HG02870 (cell line): ENCODE results near the gene JAG2.

Experiments
- ATAC-seq: cut with Tn5 transposase; IDR thresholded peaks from one replicate; pipeline ENCODE4 v1.9.1; 2021; ENCODE audit warnings: mild to moderate bottlenecking, moderate library complexity; ENCODE audit not compliant: unreplicated experiment

The JAG2 gene

DNA sequence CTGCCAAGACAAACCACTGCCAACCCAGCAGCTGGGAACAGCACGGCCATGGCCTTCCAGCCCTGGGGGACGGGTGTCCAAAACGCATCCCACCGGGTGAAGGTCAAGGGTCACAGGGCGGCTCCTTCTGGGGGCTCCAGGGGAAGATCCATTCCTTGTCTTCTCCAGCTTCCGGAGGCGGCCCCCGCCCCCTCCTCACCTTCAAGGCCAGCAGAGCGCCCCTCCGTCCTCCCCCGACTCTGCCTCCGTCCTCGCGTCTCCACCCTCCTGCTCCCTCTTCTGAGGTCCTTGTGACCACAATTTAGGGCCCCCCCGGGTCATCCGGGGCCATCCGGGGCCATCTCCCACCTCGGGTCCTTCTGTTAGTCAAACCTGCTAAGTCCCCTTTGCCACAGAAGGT is 16.4 kb upstream of the JAG2 start:
- no peak for ATAC-seq

DNA sequence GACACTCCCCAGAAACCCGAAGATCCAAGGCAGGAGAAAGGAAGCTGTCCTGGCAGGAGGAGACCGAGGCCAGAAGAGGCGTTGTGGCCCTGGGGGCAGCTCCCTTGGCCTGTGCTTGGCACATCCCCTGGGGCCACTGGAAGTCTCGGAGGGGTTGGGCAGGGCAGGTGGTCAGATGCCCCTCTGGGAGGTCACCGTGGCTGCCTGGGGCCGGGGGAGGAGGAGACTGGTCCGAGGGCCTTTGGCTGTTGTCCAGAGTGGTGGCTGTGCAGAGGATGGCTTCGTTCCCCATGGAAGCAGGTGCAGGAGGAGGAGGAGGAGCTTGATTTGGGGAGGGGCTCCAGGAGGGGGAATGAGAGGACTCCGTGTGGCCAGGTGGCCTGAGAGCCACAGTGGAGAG is 15.9 kb upstream of the JAG2 start:
- ATAC-seq: no peak

DNA sequence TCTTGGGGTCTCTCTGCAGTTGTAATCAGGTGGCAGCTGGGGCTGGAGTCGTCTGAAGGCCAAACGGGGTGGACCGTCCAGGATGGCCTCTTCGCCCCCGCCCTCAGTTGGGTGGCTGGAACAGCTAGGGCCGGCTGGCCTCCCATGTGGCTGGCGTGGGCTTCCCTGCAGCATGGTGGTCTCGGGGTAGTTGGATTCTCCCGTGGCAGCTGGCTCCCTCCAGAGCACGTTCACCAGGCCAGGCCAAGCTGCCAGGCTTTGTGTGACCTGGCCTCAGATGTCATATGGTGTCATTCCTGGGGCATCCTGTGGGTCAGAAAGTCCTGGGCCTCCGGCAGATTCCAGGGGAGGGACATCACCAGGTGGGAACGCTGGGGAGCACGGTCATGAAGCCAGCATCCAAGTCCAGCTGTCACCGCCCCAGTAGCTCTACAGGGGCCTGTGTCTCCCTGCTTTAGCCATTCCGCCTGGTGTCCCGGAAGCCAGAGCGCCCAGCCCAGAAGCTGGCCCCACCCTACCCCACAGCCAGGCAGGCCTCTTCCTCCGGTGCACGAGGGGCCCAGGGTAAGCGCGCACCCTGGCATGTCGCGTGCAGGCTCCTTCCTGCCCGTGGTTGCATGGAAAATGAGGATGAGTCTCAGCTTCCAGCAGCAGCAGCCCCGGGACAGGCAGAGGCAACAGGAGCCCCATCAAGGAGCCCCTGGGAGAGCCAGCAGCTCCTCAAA is 13.9 kb upstream of the JAG2 start:
- ATAC-seq: no peak

DNA sequence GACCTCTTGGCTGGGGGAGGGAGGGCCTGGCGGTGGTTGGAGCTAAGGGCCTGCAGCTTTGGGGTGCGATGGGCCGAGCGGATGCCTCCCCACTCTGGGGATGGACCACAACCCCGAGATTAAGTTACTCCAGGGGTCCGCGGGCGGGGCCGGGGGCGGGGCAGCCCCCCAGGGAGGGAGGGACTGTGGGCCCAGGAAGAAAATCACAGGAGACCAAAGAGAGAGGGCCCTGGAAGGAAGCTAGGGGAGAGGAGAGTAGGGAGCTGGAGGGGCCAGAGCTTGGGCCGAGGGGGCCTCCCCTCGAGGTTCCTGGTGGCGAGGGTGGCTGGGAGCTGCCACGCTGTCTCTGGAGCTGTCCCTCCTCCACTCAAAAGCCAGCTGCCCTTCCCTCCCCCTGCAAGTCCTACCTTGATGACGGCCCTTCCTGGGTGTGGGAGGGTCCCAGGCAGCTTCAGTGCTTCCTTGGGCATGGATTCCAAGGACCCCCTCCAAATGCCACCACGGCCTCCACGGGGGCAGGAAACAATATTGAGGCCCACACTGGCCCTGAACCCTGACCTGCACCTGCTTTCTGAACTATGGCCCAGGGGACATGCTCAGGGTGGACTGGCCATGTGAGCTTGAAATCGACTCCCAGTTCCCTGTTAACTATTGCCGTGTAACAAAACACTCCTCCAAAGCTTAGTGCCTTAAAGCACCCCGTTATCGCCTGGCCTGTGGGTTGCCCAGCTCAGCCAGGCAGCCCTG is 13.1 kb upstream of the JAG2 start:
- ATAC-seq: no peak

DNA sequence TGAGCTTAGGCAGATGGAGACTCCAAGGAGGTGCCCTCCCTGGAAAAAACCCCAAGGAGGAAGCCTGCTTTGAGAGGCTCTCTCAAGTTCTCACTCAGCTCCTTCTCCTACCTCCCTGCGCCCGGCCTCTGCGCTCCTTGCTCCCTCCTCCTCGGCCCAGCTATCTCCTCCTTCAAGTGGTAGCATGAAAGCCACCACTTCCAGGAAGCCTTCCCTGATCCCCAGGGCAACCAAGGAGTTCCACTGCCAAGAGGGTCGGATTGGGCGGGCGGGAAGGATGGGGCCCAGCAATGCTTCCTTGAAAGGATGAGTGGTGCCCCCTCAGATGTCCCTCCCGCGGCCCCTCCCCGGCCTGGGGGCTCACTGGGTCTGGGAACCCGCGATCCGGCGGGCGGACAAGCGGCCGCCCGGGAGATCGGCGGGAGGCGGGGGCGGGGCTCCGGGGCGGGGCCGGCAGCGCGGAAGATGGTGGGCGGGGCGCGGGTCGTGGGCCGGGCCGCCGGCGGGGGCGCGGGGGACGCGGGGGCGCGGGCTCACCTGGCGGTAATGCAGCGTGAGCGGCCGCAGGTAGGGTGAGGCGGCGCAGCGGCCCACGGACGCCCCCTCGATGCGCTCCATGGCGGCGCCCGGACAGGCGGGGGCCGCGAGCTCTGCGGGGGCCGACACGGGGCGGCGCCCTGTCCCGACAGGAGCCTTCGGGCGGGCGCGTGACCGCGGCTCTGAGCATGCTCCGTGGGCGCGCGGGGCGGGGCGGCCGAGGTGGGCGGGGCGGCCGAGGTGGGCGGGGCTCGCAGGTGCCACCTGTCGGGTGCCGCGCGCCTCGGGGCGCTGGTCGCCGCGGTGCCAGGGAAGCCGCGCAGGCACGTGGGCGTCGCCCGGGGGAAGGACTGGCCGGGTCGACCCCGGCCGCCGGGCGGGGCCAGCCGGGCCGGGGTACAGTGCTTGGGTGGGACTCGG is 12.3 kb upstream of the JAG2 start, which contains the start of gene NUDT14:
Gene NUDT14 (minus strand): TSS at position 721 of the 957 bp plus-strand sequence. CDS start 103 bp downstream, at position 618.
- ATAC-seq: no peak

DNA sequence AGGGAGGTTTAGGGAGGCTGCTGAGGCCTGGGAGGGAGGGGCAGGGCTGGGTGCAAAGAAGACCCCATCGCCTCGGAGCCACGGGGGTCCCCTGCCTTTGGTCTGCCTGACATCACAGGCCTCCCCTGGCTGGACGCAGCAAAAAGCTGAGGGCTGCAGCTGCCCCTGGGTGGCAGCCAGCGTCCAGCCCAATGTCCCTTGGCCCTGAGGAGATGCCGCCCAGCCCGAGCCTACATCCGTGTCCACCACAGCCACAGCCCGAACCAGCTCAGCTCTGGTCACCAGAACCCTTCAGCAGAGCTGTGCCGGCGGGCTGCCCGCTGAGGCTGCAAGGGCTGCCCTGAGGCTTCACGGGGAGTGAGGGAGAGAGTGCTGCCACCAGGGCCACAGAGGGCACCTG is 10.6 kb upstream of the JAG2 start:
- ATAC-seq: no peak

DNA sequence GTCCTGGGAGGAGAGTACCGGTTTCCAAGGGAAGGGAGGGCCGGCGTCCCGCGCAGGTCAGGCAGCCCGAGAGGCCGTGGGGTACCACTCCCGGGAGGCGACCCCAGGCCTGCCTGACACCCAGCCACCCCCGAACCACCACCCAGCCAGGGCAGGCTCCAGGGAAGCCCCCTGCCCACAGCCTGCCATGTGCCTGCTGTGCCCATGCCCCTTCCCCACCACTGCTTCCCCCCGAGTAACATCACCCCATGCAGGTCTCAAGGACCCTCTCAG is 10.2 kb upstream of the JAG2 start:
- no peak for ATAC-seq

DNA sequence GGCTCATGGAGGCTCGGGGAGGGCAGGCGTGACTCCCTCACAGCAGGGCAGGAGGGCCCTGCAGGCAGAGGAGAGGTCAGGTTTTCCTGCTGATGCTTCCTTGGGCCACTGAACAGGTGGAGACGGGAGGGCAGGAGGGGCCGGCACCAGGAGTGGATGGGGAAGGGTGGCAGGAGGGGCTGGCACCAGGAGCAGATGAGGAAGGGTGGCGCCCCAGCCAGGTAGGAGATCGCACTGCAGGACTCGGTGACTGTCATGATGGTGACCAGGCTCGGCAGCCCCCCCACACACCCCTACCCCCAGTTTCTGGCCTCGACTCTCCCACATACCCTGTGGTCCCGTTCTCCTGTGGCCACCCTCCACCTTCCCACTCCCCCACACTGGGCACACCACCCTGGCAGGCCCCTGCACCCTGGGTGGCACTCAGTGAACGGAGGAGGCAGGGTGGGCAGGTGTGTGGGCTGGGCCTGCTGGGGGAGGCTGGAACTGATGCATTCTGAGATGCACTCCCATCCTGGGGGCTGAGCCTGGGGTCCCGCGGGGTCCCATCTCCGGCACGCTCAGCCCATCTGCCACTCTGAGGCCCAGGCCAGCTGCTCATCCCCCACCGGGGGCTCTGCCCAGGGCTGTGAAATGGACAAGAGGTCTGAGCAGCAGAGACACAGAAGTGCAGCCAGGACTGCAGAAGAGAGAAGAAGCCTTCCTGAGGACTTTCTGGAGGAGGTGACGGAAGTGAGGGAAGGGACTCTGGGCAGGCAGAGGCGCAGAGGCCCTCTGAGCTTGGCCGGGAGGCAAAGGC is 9.7 kb upstream of the JAG2 start:
- no peak for ATAC-seq

DNA sequence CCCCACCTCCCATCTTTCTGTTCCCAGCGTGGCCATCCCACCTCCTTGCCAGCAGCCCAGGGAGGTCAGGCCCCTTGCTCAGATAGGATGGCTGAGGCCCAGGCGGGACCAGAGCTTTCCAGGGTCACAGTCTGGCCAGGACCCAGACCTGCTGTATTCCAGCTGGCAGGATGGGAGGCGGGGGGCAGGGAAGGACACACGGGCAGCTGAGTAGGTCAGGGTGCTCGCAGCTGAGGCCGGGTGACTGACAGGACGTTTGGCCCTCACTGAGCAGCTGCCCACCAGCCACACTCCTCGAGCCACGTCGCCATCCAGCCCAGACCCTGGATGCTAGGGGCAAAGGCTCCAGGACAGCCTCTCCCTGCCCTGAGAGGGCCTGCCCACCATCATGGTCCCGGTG is 8.5 kb upstream of the JAG2 start:
- no peak for ATAC-seq

DNA sequence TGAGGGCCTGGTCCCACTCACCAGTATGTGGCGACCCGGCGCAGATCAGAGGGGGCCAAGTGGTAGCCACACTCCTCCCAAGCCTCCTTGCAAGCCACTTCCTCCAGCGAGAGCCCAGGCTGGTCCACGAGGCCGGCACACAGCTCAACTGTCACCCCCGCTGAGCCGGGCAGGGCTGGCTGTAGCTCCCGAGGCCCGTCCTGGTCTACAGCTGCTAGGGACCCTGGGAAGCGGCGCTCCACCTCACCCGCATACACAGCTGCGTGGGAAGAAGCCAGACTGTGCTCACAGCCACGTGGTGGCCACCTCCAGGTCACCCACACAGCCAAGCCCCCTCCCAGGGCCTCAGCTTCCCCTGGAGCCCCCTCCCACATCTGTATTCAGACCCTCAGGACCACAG is 7.9 kb upstream of the JAG2 start:
- ATAC-seq: no peak

DNA sequence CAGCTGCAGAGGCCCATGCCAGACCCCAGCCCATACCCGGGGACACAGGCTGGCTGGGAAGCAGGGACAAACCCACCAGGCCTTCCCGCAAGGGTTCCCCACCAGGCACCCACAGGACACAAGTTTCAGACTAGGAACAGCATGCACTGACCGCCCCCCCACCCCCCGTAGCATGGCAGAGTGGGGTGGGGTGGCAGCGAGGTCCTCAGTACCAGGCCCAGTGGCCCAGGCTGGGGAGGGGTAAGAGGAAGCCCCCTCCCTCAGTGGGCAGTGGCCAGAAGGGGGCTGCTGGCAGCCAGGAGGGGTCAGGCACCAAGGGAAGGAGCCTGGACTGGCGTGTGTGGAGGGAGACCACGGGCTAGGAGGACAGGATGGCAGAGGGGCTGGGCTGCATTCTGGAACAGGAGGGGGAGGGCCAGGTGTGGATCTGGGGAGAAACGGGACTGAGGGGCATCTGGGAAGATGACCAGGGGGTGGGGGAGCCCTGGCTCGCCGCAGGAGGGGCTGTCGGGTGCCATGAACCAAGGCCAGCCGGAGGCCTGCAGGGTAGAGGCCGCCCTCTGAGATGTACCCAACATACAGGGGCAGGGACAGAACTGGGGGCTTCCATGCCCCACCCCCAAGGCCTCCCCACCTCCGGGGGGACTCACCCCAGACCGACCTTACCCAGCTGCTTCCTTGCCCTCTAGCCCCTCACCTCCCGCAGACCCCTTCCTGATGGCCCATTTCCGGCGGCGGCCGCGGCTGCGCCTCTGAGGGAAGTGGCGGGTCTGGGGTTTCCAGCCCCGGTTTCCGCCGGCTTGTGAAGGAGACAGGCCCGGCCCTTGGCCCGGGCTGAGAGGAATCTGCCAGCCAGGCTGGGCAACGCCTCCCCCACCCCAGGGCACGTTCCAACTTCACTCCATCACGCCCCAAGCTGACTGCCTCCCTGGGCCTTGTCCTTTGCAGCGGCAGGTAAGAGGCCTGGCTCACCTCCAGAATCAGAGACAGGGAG is 5.6 kb upstream of the JAG2 start:
- ATAC-seq: no peak

DNA sequence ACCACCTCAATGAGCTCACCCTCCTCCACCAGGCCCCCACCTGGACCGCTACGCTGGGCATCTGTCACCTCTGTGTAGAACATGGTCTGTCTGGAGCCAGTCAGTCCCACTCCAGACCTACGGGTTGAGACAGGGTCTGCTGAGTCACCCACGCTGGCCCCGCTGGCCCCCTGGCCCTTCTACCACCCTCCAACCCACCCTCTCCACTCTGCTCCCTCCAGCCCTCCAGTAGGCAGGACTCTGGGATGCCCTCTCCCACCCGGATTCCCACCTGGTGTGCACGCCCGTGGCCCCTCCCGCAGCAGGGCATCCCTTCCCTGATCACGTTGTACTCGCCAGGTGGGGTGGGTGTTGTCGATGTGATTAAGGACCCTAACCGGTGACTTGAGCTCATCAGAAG is 4.6 kb upstream of the JAG2 start:
- ATAC-seq: no peak

DNA sequence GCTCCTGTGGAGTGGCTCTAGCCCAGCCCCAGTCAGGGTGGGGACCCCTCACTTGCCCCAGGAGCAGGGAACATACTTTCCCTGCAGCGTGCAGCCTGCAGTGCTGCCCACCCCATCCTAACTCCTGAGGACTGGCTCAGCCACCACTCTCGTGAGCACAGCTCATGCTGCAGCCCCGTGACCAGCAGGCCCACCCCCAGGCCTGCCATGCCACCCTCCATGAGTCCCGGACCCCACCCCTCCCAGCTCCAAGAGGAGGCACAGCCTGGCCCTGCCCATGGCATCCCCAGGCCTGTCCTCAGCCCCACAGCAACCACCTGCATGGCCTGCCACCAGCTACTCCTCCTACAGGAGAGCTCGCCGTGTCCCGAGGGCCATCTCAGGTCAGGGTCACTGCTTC is 3.9 kb upstream of the JAG2 start:
- ATAC-seq: no peak

DNA sequence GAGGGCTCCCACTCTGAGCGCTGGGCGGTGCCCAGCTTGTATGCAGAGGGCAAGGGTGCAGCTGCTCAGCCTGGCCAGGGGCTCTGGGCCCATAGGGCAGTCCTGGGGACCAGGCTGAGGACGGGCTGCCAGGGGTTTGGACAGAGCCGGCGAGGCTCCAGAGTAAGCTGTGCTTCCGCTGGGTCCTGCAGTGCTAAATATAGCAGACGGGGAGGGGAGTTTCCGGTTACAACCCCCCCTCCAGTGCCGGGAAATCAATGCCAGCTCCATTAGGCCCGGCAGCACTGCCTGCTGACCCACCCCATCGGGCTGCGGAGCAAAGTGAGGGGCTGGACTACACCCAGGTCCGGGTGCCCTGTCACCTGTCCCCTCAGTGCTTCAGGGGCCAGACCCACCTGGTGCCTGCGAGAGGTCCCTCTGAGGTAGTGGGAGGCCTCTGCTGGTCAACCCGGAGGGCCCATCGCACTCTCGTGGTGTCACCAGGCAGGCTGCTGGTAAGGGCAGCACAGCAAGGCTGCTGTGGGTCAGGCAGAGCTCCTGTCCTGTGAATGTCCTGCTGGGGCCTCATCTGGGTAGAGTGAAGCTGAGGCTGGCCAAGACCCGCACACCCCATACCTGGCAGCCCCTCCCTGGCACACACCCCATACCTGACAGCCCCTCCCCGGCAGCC is 2.6 kb upstream of the JAG2 start:
- no peak for ATAC-seq

DNA sequence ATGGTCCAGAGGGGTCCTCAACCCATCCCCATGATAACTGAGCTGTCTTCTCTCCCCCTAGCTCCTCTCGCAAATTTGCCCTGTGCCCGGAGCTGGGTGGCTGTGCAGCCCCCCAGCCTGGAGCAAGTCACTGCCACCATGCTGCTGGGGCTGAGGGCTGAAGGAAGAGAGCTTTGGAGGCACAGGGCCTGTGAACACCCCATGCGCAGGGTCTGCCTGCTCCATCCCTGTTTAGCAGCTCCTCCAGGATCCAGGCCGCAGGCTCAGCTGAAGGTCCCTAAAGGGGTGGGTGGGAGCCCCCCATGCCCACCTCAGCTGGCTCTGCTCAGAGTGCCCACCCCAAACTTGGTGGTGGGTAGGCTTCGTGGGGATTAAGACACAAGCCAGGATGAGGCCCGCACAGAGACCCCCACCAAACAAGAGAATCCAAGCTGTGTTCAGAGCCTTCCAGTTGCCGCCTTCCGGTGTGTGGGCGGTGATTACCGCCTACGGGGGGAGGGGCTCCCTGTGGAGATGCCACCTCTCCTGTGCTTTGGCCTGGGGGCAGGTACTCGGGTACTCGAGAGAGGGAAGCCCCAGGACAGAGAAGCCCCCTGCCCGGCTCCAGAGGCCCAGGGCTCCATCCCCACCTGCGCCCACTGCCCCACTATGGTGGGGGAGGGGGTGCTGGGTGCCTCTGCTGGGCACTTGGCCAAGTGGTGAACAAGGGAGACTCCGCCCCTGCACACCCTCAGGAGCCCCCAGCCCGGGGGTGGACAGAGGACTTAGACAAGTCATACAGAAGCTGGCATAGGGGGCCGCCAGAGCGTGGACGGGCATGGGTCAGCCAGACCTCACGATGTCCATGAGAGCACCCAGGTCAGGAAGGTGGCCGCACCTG is 1.4 kb upstream of the JAG2 start:
- ATAC-seq: no peak

DNA sequence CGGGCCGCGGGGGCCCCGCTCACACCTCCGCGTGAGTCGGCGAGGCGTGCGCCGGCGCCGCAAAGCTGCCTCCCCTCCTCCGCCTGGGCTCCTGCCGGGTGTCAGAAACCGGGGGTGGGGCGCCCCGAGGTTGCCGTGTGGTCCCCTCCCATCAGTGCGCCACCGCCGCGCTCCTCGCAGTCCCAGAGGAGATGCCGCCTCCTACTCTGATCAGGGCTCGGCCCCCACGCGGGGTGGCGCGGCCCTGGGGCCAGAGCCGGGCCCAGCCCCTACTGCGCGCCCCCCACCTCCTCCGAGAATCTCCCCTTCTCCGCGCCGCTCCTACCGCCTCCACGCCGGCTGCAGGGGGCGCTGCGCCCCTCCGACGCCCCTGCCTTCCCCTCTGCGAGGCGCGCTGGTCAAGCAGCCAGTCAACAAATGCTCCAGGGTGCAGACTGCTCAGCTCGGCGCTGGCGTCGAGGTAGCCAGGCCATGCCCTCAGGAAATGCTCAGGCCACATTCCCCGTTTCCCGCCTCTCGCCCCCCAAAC is 467 bp upstream of the JAG2 start:
- no peak for ATAC-seq

DNA sequence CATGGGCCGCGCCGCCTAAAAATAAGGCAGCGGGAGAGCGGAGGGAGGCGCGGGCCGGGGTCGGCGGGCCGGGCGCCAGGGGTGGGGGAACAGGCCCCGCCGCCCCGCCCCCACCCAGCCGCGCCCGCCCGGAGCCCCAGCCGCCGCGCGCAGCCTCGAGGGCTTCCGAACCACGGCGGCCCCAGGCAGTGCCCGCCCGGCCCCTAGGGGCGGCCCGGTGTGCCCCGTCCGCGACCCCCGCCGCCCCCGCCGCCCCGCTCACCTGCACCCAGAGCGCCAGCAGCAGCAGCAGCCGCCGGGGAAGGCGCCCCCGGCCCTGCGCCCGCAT is 519 bp downstream of the JAG2 start:
- ATAC-seq: no peak
